RWPE2 (cell line): ENCODE results near the gene MYBBP1A.

Source experiments
- ATAC-seq: fragments of 200-7000 bp; cut with Tn5 transposase; 3 replicates; pipeline ENCODE4 v1.9.1; 2021; ENCODE audit warnings: low read depth
- DNase-seq: peaks from one replicate; pipeline ENCODE4 v3.0.0-alpha.2; 2020; ENCODE audit warnings: low spot score
- H3K27ac ChIP-seq: fragments of 450-650 bp; 2 replicates; pipeline ENCODE4 v1.5.1; 2017; ENCODE audit warnings: mild to moderate bottlenecking; ENCODE audit not compliant: poor library complexity, severe bottlenecking
- H3K27me3 ChIP-seq: fragments of 250-450 bp; sonication (Bioruptor Pico); 2 replicates; pipeline ENCODE4 v1.5.1; 2021; ENCODE audit warnings: mild to moderate bottlenecking, moderate library complexity; ENCODE audit not compliant: insufficient read depth, poor library complexity, severe bottlenecking
- H3K36me3 ChIP-seq: fragments of 250-450 bp; sonication (Bioruptor Pico); 2 replicates; pipeline ENCODE4 v1.5.1; 2020; ENCODE audit warnings: low read depth, mild to moderate bottlenecking, moderate library complexity
- H3K4me1 ChIP-seq: fragments of 250-450 bp; sonication (Bioruptor Pico); 2 replicates; pipeline ENCODE4 v1.5.1; 2021; ENCODE audit warnings: mild to moderate bottlenecking, moderate library complexity; ENCODE audit not compliant: insufficient read depth, poor library complexity, severe bottlenecking
- H3K4me3 ChIP-seq: fragments of 250-450 bp; sonication (Bioruptor Pico); 2 replicates; pipeline ENCODE4 v1.5.1; 2021; ENCODE audit warnings: mild to moderate bottlenecking, moderate library complexity; ENCODE audit not compliant: severe bottlenecking
- H3K9me3 ChIP-seq: fragments of 250-450 bp; sonication (Bioruptor Pico); 2 replicates; pipeline ENCODE4 v1.5.1; 2021; ENCODE audit warnings: mild to moderate bottlenecking, moderate library complexity; ENCODE audit not compliant: severe bottlenecking
- TF ChIP-seq, protein P1 (sequence below): fragments of 450-650 bp; IDR thresholded peaks from one replicate; pipeline ENCODE4 v1.5.1; 2017; ENCODE audit warnings: mild to moderate bottlenecking, moderate library complexity; ENCODE audit not compliant: poor library complexity, severe bottlenecking

Gene MYBBP1A

GRCh38 chr17:4516735-4517134 is 38.4 kb downstream of the MYBBP1A start:
- Histone ChIP-seq H3K4me1 (peaks cover 10% of the 10 kb centered on the region), H3K27ac (no peak overlapping the region), H3K27me3 (no peaks in the 10 kb centered on the region), H3K9me3 (no peaks in the 10 kb centered on the region), H3K36me3 (no peaks in the 10 kb centered on the region), H3K4me3 (no peak overlapping the region)
- DNase-seq, result no peak
- ATAC-seq, result no peak
- TF ChIP-seq, protein P1, sequence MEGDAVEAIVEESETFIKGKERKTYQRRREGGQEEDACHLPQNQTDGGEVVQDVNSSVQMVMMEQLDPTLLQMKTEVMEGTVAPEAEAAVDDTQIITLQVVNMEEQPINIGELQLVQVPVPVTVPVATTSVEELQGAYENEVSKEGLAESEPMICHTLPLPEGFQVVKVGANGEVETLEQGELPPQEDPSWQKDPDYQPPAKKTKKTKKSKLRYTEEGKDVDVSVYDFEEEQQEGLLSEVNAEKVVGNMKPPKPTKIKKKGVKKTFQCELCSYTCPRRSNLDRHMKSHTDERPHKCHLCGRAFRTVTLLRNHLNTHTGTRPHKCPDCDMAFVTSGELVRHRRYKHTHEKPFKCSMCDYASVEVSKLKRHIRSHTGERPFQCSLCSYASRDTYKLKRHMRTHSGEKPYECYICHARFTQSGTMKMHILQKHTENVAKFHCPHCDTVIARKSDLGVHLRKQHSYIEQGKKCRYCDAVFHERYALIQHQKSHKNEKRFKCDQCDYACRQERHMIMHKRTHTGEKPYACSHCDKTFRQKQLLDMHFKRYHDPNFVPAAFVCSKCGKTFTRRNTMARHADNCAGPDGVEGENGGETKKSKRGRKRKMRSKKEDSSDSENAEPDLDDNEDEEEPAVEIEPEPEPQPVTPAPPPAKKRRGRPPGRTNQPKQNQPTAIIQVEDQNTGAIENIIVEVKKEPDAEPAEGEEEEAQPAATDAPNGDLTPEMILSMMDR, result no peak

- Histone ChIP-seq H3K27me3 (no peaks in the 10 kb centered on the region), H3K9me3 (no peaks in the 10 kb centered on the region), H3K4me3 (no peak overlapping the region), H3K36me3 (no peaks in the 10 kb centered on the region), H3K4me1 (no peaks in the 10 kb centered on the region), H3K27ac (no peak overlapping the region)
- ATAC-seq, result no peak
- TF ChIP-seq, protein P1, result no peak
- no peak for DNase-seq
Measured at GRCh38 chr17:4515501-4515900, 39.7 kb downstream of the MYBBP1A start.

GRCh38 chr17:4514779-4515178 is 40.4 kb downstream of the MYBBP1A start:
- TF ChIP-seq, protein P1, result no peak
- H3K4me3 ChIP-seq, result no peak overlapping the region
- H3K36me3 ChIP-seq, result no peaks in the 10 kb centered on the region
- ATAC-seq (no peak), DNase-seq (no peak)
- no peaks in the 10 kb centered on the region for H3K9me3 ChIP-seq
- H3K27me3 ChIP-seq, result no peaks in the 10 kb centered on the region
- H3K4me1 ChIP-seq, result no peaks in the 10 kb centered on the region
- no peak overlapping the region for H3K27ac ChIP-seq

DNA sequence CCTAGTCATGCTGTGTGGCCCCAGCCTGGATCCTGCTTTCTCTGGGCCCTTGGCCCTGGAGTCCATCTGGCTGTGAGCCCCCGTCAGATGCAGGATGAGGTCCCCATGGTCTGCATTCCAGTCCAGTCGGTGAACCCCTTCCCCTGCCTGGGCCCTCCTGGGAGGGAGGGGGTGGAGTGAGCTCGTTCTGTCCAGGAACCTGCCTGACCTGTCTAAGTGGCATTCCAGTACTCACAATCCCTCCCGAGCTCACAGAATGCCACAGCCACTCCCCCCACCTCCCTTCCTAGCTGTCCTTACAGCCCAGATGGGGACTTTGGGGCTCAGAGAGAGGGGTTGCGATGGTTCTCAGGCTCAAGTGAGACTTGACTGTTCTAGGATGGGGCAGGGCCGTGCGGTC is 41.0 kb downstream of the MYBBP1A start:
- Histone ChIP-seq H3K4me3 (no peak overlapping the region), H3K4me1 (no peaks in the 10 kb centered on the region), H3K27ac (no peak overlapping the region), H3K9me3 (no peaks in the 10 kb centered on the region), H3K27me3 (no peaks in the 10 kb centered on the region), H3K36me3 (no peaks in the 10 kb centered on the region)
- no peak for DNase-seq
- ATAC-seq, result no peak
- TF ChIP-seq, protein P1, result no peak

- Histone ChIP-seq H3K9me3 (no peaks in the 10 kb centered on the region), H3K27me3 (no peaks in the 10 kb centered on the region), H3K4me1 (no peaks in the 10 kb centered on the region), H3K27ac (no peak overlapping the region), H3K36me3 (no peaks in the 10 kb centered on the region), H3K4me3 (no peak overlapping the region)
- TF ChIP-seq, protein P1, result no peak
- ATAC-seq (peak; percentile 42; the same call in 2 of the 3 replicates), DNase-seq (no peak)
Measured at GRCh38 chr17:4513113-4514032, 41.8 kb downstream of the MYBBP1A start.
